Pons (tissue), 1 donor: Measurements from ENCODE around the gene LPP.

Experiments
- DNase-seq: peaks from one replicate; pipeline ENCODE4 v3.0.0-alpha.2; 2016; ENCODE audit warnings: low spot score

Gene LPP

GRCh38 chr3:188135271-188135670 lies 18.7 kb upstream of the LPP start:
- DNase-seq = no peak

- DNase-seq = no peak
Measured at GRCh38 chr3:188137051-188137450, 16.9 kb upstream of the LPP start.

GRCh38 chr3:188139466-188139865 lies 14.5 kb upstream of the LPP start:
- DNase-seq = no peak

GRCh38 chr3:188146219-188146618 lies 7.7 kb upstream of the LPP start:
- no peak for DNase-seq

GRCh38 chr3:188147782-188148181 lies 6.2 kb upstream of the LPP start:
- no peak for DNase-seq

- DNase-seq = no peak
Measured at GRCh38 chr3:188148318-188148717, 5.6 kb upstream of the LPP start.

GRCh38 chr3:188149587-188149986 lies 4.4 kb upstream of the LPP start:
- DNase-seq = no peak

GRCh38 chr3:188150982-188151381 lies 3.0 kb upstream of the LPP start:
- no peak for DNase-seq

- DNase-seq = no peak
Measured at GRCh38 chr3:188151438-188151837, 2.5 kb upstream of the LPP start.

GRCh38 chr3:188152660-188153436 lies 1.1 kb upstream of the LPP start:
- no peak for DNase-seq

GRCh38 chr3:188153437-188154013 lies 432 bp upstream of the LPP start:
- peak; percentile 59 for DNase-seq

- no peak for DNase-seq
Measured at GRCh38 chr3:188154809-188155574, 1.0 kb downstream of the LPP start.

- no peak for DNase-seq
Measured at GRCh38 chr3:188156056-188156455, 2.1 kb downstream of the LPP start.

GRCh38 chr3:188157407-188157806 lies 3.5 kb downstream of the LPP start:
- no peak for DNase-seq

- no peak for DNase-seq
Measured at GRCh38 chr3:188157971-188158370, 4.0 kb downstream of the LPP start.

- DNase-seq = no peak
Measured at GRCh38 chr3:188158731-188159310, 4.9 kb downstream of the LPP start.

GRCh38 chr3:188160751-188161150 lies 6.8 kb downstream of the LPP start:
- DNase-seq = no peak

- DNase-seq = no peak
Measured at GRCh38 chr3:188164248-188164687, 10.3 kb downstream of the LPP start.

GRCh38 chr3:188165596-188165995 lies 11.6 kb downstream of the LPP start:
- DNase-seq = no peak

- DNase-seq = no peak
Measured at GRCh38 chr3:188166441-188166840, 12.5 kb downstream of the LPP start.

- DNase-seq = no peak
Measured at GRCh38 chr3:188168186-188168585, 14.2 kb downstream of the LPP start.

- no peak for DNase-seq
Measured at GRCh38 chr3:188168648-188169047, 14.7 kb downstream of the LPP start.
